NCI-H187 treated with DMSO at 0.1 percent for 48 hours (cell line): ENCODE data around the gene FGFRL1.
"Not testable (repeated sequence)": the region's sequence is repeated elsewhere in the genome, so short reads cannot be mapped to it uniquely, and the experiment has no call there.

Source experiments
- DNase-seq: peaks from one replicate; lab custom pipeline; 2025; lab: John Stamatoyannopoulos, UW

Gene FGFRL1

DNA sequence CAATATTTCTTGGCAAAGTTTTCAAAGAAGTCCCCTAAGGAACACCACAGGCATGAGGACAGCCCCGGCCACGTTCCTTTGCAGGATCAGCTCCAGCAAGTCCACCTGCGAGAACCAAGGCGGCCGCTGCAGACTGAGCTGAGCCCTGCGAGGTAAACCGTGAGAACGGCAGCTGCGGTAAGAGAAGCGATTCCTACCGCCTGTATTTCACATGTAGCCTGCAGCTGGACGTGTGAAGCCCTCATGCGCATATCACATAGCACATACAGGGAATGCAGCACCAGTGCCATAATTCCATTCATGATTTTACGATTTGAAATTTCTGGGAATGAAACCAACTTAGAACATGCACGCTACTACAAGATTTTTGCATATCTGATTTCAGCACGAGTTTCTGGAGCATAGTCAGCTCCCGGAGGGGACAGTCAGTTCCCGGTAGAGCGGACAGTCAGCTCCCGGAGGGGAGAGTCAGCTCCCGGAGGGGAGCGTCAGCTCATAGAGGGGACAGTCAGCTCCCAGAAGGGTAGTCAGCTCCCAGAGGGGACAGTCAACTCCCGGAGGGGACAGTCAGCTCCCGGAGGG is 41.7 kb downstream of the FGFRL1 start:
- no peak for DNase-seq

DNA sequence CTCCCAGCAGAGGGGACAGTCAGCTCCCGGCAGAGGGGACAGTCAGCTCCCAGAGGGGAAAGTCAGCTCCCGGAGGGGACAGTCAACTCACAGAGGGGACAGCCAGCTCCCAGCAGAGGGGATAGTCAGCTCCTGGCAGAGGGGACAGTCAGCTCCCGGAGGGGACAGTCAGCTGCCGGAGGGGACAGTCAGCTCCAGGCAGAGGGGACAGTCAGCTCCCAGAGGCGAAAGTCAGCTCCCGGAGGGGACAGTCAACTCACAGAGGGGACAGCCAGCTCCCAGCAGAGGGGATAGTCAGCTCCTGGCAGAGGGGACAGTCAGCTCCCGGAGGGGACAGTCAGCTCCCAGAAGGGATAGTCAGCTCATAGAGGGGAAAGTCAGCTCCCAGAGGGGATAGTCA is 42.5 kb downstream of the FGFRL1 start:
- DNase-seq, result not testable (repeated sequence)

- not testable (repeated sequence) for DNase-seq
Observed at GRCh38 chr4:1054696-1055242, 43.3 kb downstream of the FGFRL1 start.

- not testable (repeated sequence) for DNase-seq
Observed at GRCh38 chr4:1055243-1055701, 43.8 kb downstream of the FGFRL1 start.

- DNase-seq, result no peak
Observed at GRCh38 chr4:1055721-1056590, 44.5 kb downstream of the FGFRL1 start.

DNA sequence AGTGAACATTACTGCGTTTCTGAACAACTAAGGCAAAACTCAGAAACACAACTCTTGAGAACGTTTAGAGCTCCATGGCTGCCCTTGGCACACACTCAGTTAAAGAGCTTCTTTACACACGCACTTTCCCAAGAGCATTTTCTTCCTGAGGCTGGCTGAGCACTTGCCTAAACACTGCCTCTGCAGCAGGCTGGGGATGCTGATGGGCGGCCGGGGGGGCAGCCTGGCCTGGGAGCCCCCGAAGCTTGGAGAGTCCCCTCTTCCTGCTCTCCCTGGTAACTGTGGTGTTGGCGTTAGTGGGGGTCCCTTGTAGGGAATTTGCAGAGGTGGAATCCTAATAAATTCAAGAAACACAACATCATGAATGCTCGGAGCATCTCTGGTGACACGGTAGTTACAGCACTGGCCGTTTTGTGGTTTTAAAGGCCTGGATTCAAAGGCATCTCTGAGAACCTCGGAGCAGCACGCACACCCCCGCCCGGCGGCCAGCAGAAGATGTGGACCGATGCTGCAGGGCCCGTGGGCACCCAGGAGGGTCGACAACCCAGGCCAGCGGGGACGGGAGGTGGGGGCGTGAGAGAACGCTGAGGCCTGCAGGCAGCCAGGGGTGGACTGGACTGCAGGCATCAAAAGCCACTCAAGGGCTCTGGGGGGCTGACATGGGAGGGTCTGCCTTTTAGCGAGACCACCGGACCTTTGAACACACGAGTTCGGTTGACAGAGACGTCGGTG is 45.4 kb downstream of the FGFRL1 start:
- no peak for DNase-seq

DNA sequence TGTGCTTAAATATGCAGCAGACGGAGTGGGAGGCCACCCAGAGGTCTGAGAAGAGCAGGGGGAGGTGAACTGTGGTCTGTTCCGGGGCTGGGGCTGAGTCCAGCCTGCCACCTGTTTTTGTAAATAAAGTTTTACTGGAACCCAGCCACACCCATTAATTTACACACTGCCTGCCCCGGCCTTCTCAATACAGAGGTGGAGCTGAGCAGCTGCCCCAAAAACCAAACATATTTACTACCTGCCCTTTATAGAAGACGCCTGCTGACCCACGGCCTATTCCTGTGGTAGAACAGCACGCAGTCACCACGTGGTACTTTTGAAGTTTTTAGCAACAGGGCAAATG is 45.9 kb downstream of the FGFRL1 start:
- DNase-seq, result no peak

- DNase-seq, result no peak
Observed at GRCh38 chr4:1058198-1058996, 47.0 kb downstream of the FGFRL1 start.

DNA sequence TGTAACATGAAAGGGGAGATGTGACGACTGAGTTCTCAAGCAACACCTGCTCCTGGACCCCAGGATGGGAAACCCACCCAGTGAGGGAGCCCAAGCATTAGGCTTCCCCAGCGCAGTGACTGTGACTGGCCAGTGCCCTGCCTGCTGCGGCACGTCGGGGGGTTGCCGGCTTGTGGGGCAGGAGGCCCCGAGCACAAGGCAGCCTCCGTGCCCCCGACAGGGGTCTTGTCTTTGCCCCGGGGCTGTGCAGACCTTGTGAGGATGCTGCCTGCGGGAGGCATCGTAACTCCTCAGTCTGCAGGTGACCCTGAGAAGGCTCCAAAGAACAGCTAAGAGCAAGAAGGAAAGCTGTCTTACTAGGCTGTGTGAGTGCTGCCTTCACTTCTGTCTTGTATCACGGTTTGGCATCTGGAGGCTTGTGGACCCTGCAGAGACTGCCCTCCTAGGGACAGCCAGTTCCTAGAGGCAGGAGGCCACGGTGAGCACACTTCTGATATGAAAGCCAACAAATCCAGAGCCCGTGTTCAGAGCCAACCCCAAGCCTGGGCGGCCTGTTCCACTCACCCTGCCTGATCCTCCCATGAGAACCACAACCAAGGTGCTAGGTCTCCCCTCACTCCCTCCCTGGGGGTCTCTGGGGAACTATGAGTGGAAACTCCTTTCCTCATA is 47.7 kb downstream of the FGFRL1 start:
- DNase-seq, result no peak

- DNase-seq, result no peak
Observed at GRCh38 chr4:1060121-1060520, 48.7 kb downstream of the FGFRL1 start.

DNA sequence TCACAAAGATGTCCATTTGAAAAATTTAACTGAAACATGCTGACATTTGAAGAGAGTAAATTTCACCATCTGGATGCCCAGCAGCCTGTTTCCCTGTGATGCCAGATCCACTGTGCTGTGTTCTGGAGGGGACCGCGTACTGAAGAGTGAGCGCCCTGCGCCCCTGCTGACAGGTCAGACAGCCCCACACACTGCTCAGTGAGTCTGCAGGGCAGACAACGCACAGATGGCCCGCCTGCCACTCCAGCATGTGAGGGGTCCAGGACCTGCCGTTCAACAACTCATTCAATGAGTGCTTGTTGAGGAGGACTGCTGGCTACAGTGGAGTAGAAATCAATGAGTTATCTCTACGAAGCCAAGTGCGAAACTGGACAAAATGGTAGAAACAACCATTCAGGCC is 49.2 kb downstream of the FGFRL1 start:
- DNase-seq, result no peak

DNA sequence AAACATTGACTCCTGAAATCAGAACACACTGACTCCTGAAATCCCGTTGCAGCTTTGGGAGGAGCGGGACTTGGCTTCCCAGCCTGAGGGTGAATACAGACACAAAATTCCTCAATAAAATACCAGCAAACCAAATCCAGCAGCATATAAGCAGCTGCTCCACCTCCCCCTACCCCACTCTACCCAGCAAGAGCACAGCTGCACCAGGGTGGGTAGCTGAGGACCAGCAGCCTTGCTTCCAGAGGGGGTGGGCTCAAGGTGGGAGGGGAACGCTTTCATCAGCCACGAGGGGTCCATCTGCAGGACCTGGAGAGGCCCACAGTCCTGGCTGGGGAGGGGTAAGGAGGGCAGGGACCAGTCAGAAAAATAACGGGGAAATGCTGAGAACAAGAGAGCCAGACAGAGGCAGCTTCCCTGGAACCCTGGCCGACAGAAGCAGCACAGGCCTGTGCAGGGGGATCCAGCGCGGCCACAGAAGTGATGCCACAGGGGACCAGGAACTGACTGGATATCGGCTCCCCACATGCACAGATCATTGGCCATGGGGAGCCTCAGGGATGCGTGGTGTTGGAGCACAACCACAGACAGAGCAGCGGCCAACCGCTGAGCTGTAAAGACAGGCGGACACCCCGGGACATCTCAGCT is 49.8 kb downstream of the FGFRL1 start:
- DNase-seq, result no peak

GRCh38 chr4:1061760-1062159 is 50.3 kb downstream of the FGFRL1 start:
- no peak for DNase-seq

GRCh38 chr4:1062419-1062818 is 51.0 kb downstream of the FGFRL1 start:
- no peak for DNase-seq

- no peak for DNase-seq
Observed at GRCh38 chr4:1065732-1066131, 54.3 kb downstream of the FGFRL1 start.

DNA sequence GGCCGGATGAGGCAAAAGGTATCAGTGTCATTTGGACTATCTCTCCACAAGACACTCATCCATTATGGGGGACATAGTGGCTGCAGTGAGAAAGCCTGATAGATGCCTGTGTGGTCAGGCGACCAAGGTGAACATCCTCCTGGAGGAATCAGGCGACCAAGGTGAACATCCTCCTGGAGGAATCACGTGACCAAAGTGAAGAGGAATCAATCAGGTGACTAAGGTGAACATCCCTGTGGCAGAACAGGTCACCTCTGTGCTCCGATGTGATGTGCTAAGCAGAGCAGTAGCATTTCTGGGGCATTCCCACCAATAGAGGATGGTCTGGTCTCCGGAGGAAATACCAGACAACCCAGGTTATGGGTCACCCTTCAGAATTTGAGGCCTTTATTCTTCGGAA is 58.0 kb downstream of the FGFRL1 start:
- no peak for DNase-seq

DNA sequence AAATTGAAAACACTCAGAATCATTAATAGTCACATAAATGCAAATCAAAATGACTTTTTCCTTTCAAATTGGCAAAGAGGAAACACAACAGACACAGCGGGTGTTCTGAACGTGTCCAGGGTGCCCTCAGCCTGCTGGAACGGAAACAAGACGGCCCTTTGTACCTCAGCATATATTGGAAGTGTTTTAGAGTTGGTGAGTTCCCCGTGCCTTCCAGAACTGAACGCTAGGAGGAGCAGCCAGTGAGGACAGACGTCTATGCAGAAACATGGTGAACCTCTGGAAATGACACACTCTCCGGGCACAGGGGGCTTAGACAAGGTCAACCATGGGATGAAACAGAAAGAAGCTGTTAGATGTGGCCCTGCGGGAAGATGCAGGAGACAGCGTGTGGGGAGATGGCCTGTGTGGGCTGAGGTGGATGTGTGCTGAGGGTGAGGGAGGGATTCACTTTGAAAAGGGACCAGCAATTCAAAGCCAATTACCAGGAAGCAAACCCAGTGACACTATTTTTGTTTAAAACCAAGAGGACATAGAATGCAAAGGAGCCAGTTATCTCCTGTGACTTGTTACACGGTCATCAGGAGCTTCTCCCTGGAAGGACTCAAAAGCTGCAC is 61.5 kb downstream of the FGFRL1 start:
- no peak for DNase-seq

- no peak for DNase-seq
Observed at GRCh38 chr4:1074077-1074476, 62.7 kb downstream of the FGFRL1 start.

GRCh38 chr4:1075225-1075624 is 63.8 kb downstream of the FGFRL1 start:
- no peak for DNase-seq
